ENCODE data around the gene CHST13. TPM values are rescaled to one million over a fixed set of nuclear protein-coding genes. Genes with fewer than 3 reads are reported as not detected.

CHST13 gene
- total and polyA plus RNA-seq, 5 donors from 2014 or later, result not detected

Other genes starting within 250 kb of the CHST13 start
- gene KLF15, start 166.7 kb upstream of the CHST13 start, total RNA-seq, result not detected
- not detected for gene KLF15, start 166.7 kb upstream of the CHST13 start, polyA plus RNA-seq
- not detected for gene CFAP100, start 129.2 kb upstream of the CHST13 start, total RNA-seq
- gene CFAP100, start 129.2 kb upstream of the CHST13 start, polyA plus RNA-seq, result not detected
- gene ZXDC, start 48.3 kb upstream of the CHST13 start, total RNA-seq, result 59.8 TPM
- gene ZXDC, start 48.3 kb upstream of the CHST13 start, polyA plus RNA-seq, result 10 to 100 TPM; 11.4 to 16.3 (median 12.4) TPM
- not detected for gene UROC1, start 6.4 kb upstream of the CHST13 start, total RNA-seq
- gene UROC1, start 6.4 kb upstream of the CHST13 start, polyA plus RNA-seq, result not detected
- gene C3orf22, start 34.8 kb downstream of the CHST13 start, total RNA-seq, result not detected
- not detected for gene C3orf22, start 34.8 kb downstream of the CHST13 start, polyA plus RNA-seq
- 0.47 TPM for gene TXNRD3, start 131.0 kb downstream of the CHST13 start, total RNA-seq
- under 1 TPM; 0.22 to 0.81 (median 0.66) TPM for gene TXNRD3, start 131.0 kb downstream of the CHST13 start, polyA plus RNA-seq
- 6.6 TPM for gene CHCHD6, start 180.1 kb downstream of the CHST13 start, total RNA-seq
- 10 to 100 TPM in 1 of 4 donors, 1 to 10 TPM in 3; 5.6 to 10.5 (median 8.7) TPM for gene CHCHD6, start 180.1 kb downstream of the CHST13 start, polyA plus RNA-seq